ENCODE results near the gene ETV6. TPM values are rescaled to one million over a fixed set of nuclear protein-coding genes. Genes with fewer than 3 reads are reported as not detected.

The ETV6 gene
- polyA plus RNA-seq, 1 donor (not counting 4 experiments of a cell fraction or from before 2014, with no cell fraction given): 5.3 TPM

- Histone ChIP-seq H3K36me3 (ENCODE audit: control insufficient read depth in 2 of 2, extremely low read depth in 1 of 2, insufficient read depth in 2 of 2, low read length in 2 of 2) (no peaks in the 10 kb centered on the region), H3K9me3 (ENCODE audit: control insufficient read depth, low read depth, low read length) (no peaks in the 10 kb centered on the region), H3K4me3 (ENCODE audit: control insufficient read depth in 2 of 3, extremely low read depth in 1 of 3, insufficient read depth in 2 of 3, low read depth in 1 of 3, low read length in 3 of 3) (no peak overlapping the region), H3K4me1 (ENCODE audit: control insufficient read depth, extremely low read depth, insufficient read depth, low read length) (peaks cover 12% of the 10 kb centered on the region), H3K9ac (ENCODE audit: control insufficient read depth, extremely low read depth, insufficient read depth, low read length) (no peak overlapping the region), H3K27ac (ENCODE audit: control insufficient read depth, insufficient read depth, low read length) (no peak overlapping the region), H3K79me2 (ENCODE audit: control insufficient read depth, insufficient read depth, low read length) (no peaks in the 10 kb centered on the region), H3K9me1 (ENCODE audit: control insufficient read depth, extremely low read depth, insufficient read depth, low read length) (no peaks in the 10 kb centered on the region), H3K4me2 (ENCODE audit: control insufficient read depth, extremely low read depth, insufficient read depth, low read depth, low read length) (no peak overlapping the region), H3K27me3 (ENCODE audit: control insufficient read depth, extremely low read depth, insufficient read depth, low read length) (no peaks in the 10 kb centered on the region), H2AFZ (ENCODE audit: control insufficient read depth, low read length) (no peak overlapping the region), H4K20me1 (ENCODE audit: control insufficient read depth, extremely low read depth, insufficient read depth, low read length) (no peaks in the 10 kb centered on the region)
- DNase-seq (ENCODE audit: low read depth, low spot score) (no peak), FAIRE-seq (peak; percentile 23)
- dilution Hi-C loops (cut with MboI; ENCODE audit: extremely low pct_ligation_motif_present, low sequenced_read_pairs): no loop called here
- TF ChIP-seq EZH2 (IDR thresholded peaks at IDR 0.05; ENCODE audit: low read length): no peak
- no peak for TF ChIP-seq CTCF (optimal IDR thresholded peaks at IDR 0.05 in 1 of 3, IDR thresholded peaks at IDR 0.05 in 1 of 3, conservative IDR thresholded peaks at IDR 0.05 in 1 of 3; ENCODE audit: extremely low read depth in 1 of 3, insufficient read depth in 2 of 3, low read length in 3 of 3)
Measured at GRCh38 chr12:11834104-11834812, 184.8 kb downstream of the ETV6 start.

- Histone ChIP-seq H4K20me1 (ENCODE audit: control insufficient read depth, extremely low read depth, insufficient read depth, low read length) (no peaks in the 10 kb centered on the region), H3K27ac (ENCODE audit: control insufficient read depth, insufficient read depth, low read length) (no peak overlapping the region), H3K4me3 (ENCODE audit: control insufficient read depth in 2 of 3, extremely low read depth in 1 of 3, insufficient read depth in 2 of 3, low read depth in 1 of 3, low read length in 3 of 3) (no peak overlapping the region), H3K4me2 (ENCODE audit: control insufficient read depth, extremely low read depth, insufficient read depth, low read depth, low read length) (no peak overlapping the region), H3K9me1 (ENCODE audit: control insufficient read depth, extremely low read depth, insufficient read depth, low read length) (no peaks in the 10 kb centered on the region), H3K36me3 (ENCODE audit: control insufficient read depth in 2 of 2, extremely low read depth in 1 of 2, insufficient read depth in 2 of 2, low read length in 2 of 2) (no peaks in the 10 kb centered on the region), H3K27me3 (ENCODE audit: control insufficient read depth, extremely low read depth, insufficient read depth, low read length) (no peaks in the 10 kb centered on the region), H3K4me1 (ENCODE audit: control insufficient read depth, extremely low read depth, insufficient read depth, low read length) (peaks cover 14% of the 10 kb centered on the region), H3K9me3 (ENCODE audit: control insufficient read depth, low read depth, low read length) (no peaks in the 10 kb centered on the region), H3K9ac (ENCODE audit: control insufficient read depth, extremely low read depth, insufficient read depth, low read length) (no peak overlapping the region), H3K79me2 (ENCODE audit: control insufficient read depth, insufficient read depth, low read length) (no peaks in the 10 kb centered on the region), H2AFZ (ENCODE audit: control insufficient read depth, low read length) (no peak overlapping the region)
- dilution Hi-C loops (cut with MboI; ENCODE audit: extremely low pct_ligation_motif_present, low sequenced_read_pairs): no loop called here
- TF ChIP-seq CTCF (optimal IDR thresholded peaks at IDR 0.05 in 1 of 3, IDR thresholded peaks at IDR 0.05 in 1 of 3, conservative IDR thresholded peaks at IDR 0.05 in 1 of 3; ENCODE audit: extremely low read depth in 1 of 3, insufficient read depth in 2 of 3, low read length in 3 of 3): no peak
- TF ChIP-seq EZH2 (IDR thresholded peaks at IDR 0.05; ENCODE audit: low read length): no peak
- FAIRE-seq (no peak), DNase-seq (ENCODE audit: low read depth, low spot score) (no peak)
Measured at GRCh38 chr12:11834931-11835330, 185.5 kb downstream of the ETV6 start.
